Colonic mucosa (tissue), 4 donors: ENCODE data around the gene PATZ1. TPM values are rescaled to one million over a fixed set of nuclear protein-coding genes. Genes with fewer than 3 reads are reported as not detected.
A peak's percentile ranks its signal among the peaks of the same experiment; 100 is the strongest.
"Not testable (repeated sequence)": the region's sequence is repeated elsewhere in the genome, so short reads cannot be mapped to it uniquely, and the experiment has no call there.

Experiments used
- DNase-seq: peaks from one replicate; pipeline ENCODE4 v3.0.0-alpha.2; 2020
- H3K27ac ChIP-seq: fragments of 200-600 bp; one replicate; pipeline ENCODE4 v1.8.0; 2021
- H3K27me3 ChIP-seq: fragments of 200-600 bp; one replicate; pipeline ENCODE4 v1.8.0; 2021
- H3K36me3 ChIP-seq: fragments of 200-600 bp; one replicate; pipeline ENCODE4 v1.8.0; 2021
- H3K4me1 ChIP-seq: fragments of 200-600 bp; one replicate; pipeline ENCODE4 v1.8.0; 2021; ENCODE audit warnings: mild to moderate bottlenecking
- H3K4me3 ChIP-seq: fragments of 200-600 bp; one replicate; pipeline ENCODE4 v1.8.0; 2021
- H3K9ac ChIP-seq, 2 donors: one replicate each; pipeline ENCODE4 v1.7.0; 2013; ENCODE audit warnings: control low read depth in 2 of 2, low read depth in 2 of 2, low read length in 2 of 2
- H3K9me3 ChIP-seq: fragments of 200-600 bp; one replicate; pipeline ENCODE4 v1.8.0; 2021
- CTCF ChIP-seq: fragments of 200-600 bp; IDR thresholded peaks from one replicate; pipeline ENCODE4 v1.8.0; 2022; ENCODE audit warnings: antibody characterized with exemption, mild to moderate bottlenecking
- intact Hi-C: fragments of 100-400 bp; cut with DNase I; formaldehyde crosslinking; loops from one replicate; pipeline ENCODE4 v1.14.1; 2022
- total RNA-seq, 2 donors: library from RNA; stranded (reverse); fragmentation: NEBNext Ultra II Directional in 1 of 2; extraction: Animal tissue kit (Norgen Biotek cat#: 25700) in 1 of 2; gene quantifications; one replicate each; pipeline ENCODE4 v1.2.1, GENCODE V29; 2021
- donor health status: healthy.
- donor health status: DM: no; HTN: no; CAD: no.
- donor health status: DM: no; HTN: no; CAD: no.

PATZ1 gene
- 10 to 100 TPM; 13.8 to 17.9 TPM for total RNA-seq

GRCh38 chr22:31346255-31346732 lies at the start of gene PATZ1:
PATZ1 (minus strand) TSS chr22:31346346; CDS start chr22:31345602, 744 bp downstream.
- DNase-seq, result peak; percentile 72
- no peaks in the 10 kb centered on the region for H3K27me3 ChIP-seq
- intact Hi-C loops, result loop anchor here (5.0 kb wide), 1 partner anchor 51 kb away; the partner anchor contains the start of gene DRG1
- peak within 1 kb of the TSS; percentile 78 for H3K27ac ChIP-seq
- H3K9ac ChIP-seq, result peak within 1 kb of the TSS; percentile 77 to 86
- TF ChIP-seq CTCF, result no peak
- no peaks in the 10 kb centered on the region for H3K36me3 ChIP-seq
- no peaks in the 10 kb centered on the region for H3K9me3 ChIP-seq
- H3K4me3 ChIP-seq, result peak within 1 kb of the TSS; percentile 65
- H3K4me1 ChIP-seq, result peaks cover 27% of the 10 kb centered on the region

- no peaks in the 10 kb centered on the region for H3K9me3 ChIP-seq
- H3K4me1 ChIP-seq, result no peaks in the 10 kb centered on the region
- no peak overlapping the region for H3K9ac ChIP-seq
- H3K4me3 ChIP-seq, result no peak overlapping the region
- no peak for DNase-seq
- no peak for TF ChIP-seq CTCF
- intact Hi-C loops, result no loop called here
- H3K36me3 ChIP-seq, result no peaks in the 10 kb centered on the region
- H3K27ac ChIP-seq, result no peak overlapping the region
- H3K27me3 ChIP-seq, result no peaks in the 10 kb centered on the region
Observed at GRCh38 chr22:31394326-31394725, 48.2 kb upstream of the PATZ1 start.

GRCh38 chr22:31393893-31394292 lies 47.7 kb upstream of the PATZ1 start:
- no peak overlapping the region for H3K27ac ChIP-seq
- no peak for TF ChIP-seq CTCF
- H3K4me3 ChIP-seq, result no peak overlapping the region
- H3K9ac ChIP-seq, result no peak overlapping the region
- no peaks in the 10 kb centered on the region for H3K9me3 ChIP-seq
- H3K36me3 ChIP-seq, result no peaks in the 10 kb centered on the region
- DNase-seq, result no peak
- H3K4me1 ChIP-seq, result no peaks in the 10 kb centered on the region
- intact Hi-C loops, result no loop called here
- H3K27me3 ChIP-seq, result no peaks in the 10 kb centered on the region

- H3K27me3 ChIP-seq, H3K4me1 ChIP-seq, H3K27ac ChIP-seq, H3K9me3 ChIP-seq, DNase-seq, H3K36me3 ChIP-seq, H3K9ac ChIP-seq, intact Hi-C loops, H3K4me3 ChIP-seq: not testable (repeated sequence)
Observed at GRCh38 chr22:31378651-31379050, 32.5 kb upstream of the PATZ1 start.

- intact Hi-C loops, result no loop called here
- H3K9me3 ChIP-seq, result no peaks in the 10 kb centered on the region
- no peak for DNase-seq
- no peak overlapping the region for H3K27ac ChIP-seq
- TF ChIP-seq CTCF, result no peak
- no peaks in the 10 kb centered on the region for H3K4me1 ChIP-seq
- no peaks in the 10 kb centered on the region for H3K36me3 ChIP-seq
- H3K4me3 ChIP-seq, result no peak overlapping the region
- no peak overlapping the region for H3K9ac ChIP-seq
- H3K27me3 ChIP-seq, result no peaks in the 10 kb centered on the region
Observed at GRCh38 chr22:31378123-31378522, 32.0 kb upstream of the PATZ1 start.

- no peaks in the 10 kb centered on the region for H3K36me3 ChIP-seq
- no peak for DNase-seq
- no peaks in the 10 kb centered on the region for H3K4me1 ChIP-seq
- no peak overlapping the region for H3K27ac ChIP-seq
- no peaks in the 10 kb centered on the region for H3K27me3 ChIP-seq
- intact Hi-C loops, result no loop called here
- H3K9ac ChIP-seq, result no peak overlapping the region
- H3K4me3 ChIP-seq, result no peak overlapping the region
- no peaks in the 10 kb centered on the region for H3K9me3 ChIP-seq
- no peak for TF ChIP-seq CTCF
Observed at GRCh38 chr22:31377612-31378011, 31.5 kb upstream of the PATZ1 start.
